IMR-90 (cell line): ENCODE data around the gene PIM3. TPM values are rescaled to one million over a fixed set of nuclear protein-coding genes. Genes with fewer than 3 reads are reported as not detected.
A peak's percentile ranks its signal among the peaks of the same experiment; 100 is the strongest.

Experiments used
- ATAC-seq: fragments of 200-7000 bp; cut with Tn5 transposase; 2 replicates; pipeline ENCODE4 v1.9.1; 2020; ENCODE audit warnings: low read depth, mild to moderate bottlenecking, moderate library complexity
- BruUV-seq: library from RNA; stranded (reverse); fragments of 400-500 nt; replicated peaks from 2 replicates; lab custom pipeline; 2021; lab: Mats Ljungman, UMichigan
- CTCF ChIA-PET: fragments of 300-600 bp; formaldehyde crosslinking; extraction: SDS; loops from one replicate; lab custom pipeline; 2021; ENCODE audit warnings: antibody characterized with exemption; lab: Yijun Ruan, JAX
- POLR2A ChIA-PET: fragments of 300-600 bp; sonication (Branson Sonifier 250); formaldehyde crosslinking; loops from one replicate; lab custom pipeline; 2022; ENCODE audit warnings: antibody characterized with exemption; ENCODE audit not compliant: unreplicated experiment; lab: Charles Lee
- DNase-seq: peaks from one replicate; pipeline ENCODE4 v3.0.0; 2013
- H2AFZ ChIP-seq: replicated peaks from 2 replicates; pipeline ENCODE3; 2013; ENCODE audit warnings: low read length, mild to moderate bottlenecking; ENCODE audit not compliant: poor library complexity
- H2AK5ac ChIP-seq: 2 replicates; pipeline ENCODE4 v1.6.1; 2013; ENCODE audit warnings: low read depth, low read length, inconsistent platforms
- H2AK9ac ChIP-seq: replicated peaks from 2 replicates; pipeline ENCODE3; 2013; ENCODE audit warnings: mild to moderate bottlenecking, low read depth, low read length, moderate library complexity; ENCODE audit not compliant: poor library complexity
- H2BK120ac ChIP-seq: 2 replicates; pipeline ENCODE4 v1.6.1; 2013; ENCODE audit warnings: low read depth, low read length, inconsistent platforms
- H2BK15ac ChIP-seq: 3 replicates; pipeline ENCODE4 v1.6.1; 2013; ENCODE audit warnings: low read depth, low read length, inconsistent platforms
- H2BK20ac ChIP-seq: 2 replicates; pipeline ENCODE4 v1.6.1; 2013; ENCODE audit warnings: low read depth, mild to moderate bottlenecking, inconsistent platforms, low read length, moderate library complexity
- H2BK5ac ChIP-seq: 2 replicates; pipeline ENCODE4 v1.6.1; 2013; ENCODE audit warnings: mild to moderate bottlenecking, low read depth, low read length, inconsistent platforms; ENCODE audit not compliant: poor library complexity, severe bottlenecking
- H3K14ac ChIP-seq: replicated peaks from 2 replicates; pipeline ENCODE4 v1.6.1; 2013; ENCODE audit warnings: low read depth, low read length, inconsistent platforms
- H3K18ac ChIP-seq: 2 replicates; pipeline ENCODE4 v1.6.1; 2013; ENCODE audit warnings: low read depth, low read length, control low read depth
- H3K23ac ChIP-seq: 2 replicates; pipeline ENCODE4 v1.6.1; 2013; ENCODE audit warnings: low read depth, low read length, inconsistent platforms
- H3K27ac ChIP-seq: 2 replicates; pipeline ENCODE4 v1.5.1; 2013; ENCODE audit warnings: mild to moderate bottlenecking, control low read depth, low read length; ENCODE audit not compliant: insufficient read depth
- H3K27me3 ChIP-seq: 2 replicates; pipeline ENCODE4 v1.6.1; 2013; ENCODE audit warnings: low read length; ENCODE audit not compliant: control insufficient read depth, insufficient read depth
- H3K36me3 ChIP-seq: 2 replicates; pipeline ENCODE4 v1.6.1; 2013; ENCODE audit warnings: low read length, mixed read lengths; ENCODE audit not compliant: control insufficient read depth, insufficient read depth
- H3K4ac ChIP-seq: 2 replicates; pipeline ENCODE4 v1.6.1; 2013; ENCODE audit warnings: low read depth, low read length, inconsistent platforms
- H3K4me1 ChIP-seq: 2 replicates; pipeline ENCODE4 v1.6.1; 2013; ENCODE audit warnings: low read length, mixed read lengths; ENCODE audit not compliant: control insufficient read depth, insufficient read depth
- H3K4me2 ChIP-seq: 2 replicates; pipeline ENCODE4 v1.6.1; 2013; ENCODE audit warnings: low read depth, mild to moderate bottlenecking, control low read depth, low read length, moderate library complexity
- H3K4me3 ChIP-seq: 2 replicates; pipeline ENCODE4 v1.5.1; 2013; ENCODE audit warnings: low read depth, mild to moderate bottlenecking, control low read depth, low read length, moderate library complexity; ENCODE audit not compliant: insufficient read depth
- H3K56ac ChIP-seq: 2 replicates; pipeline ENCODE4 v1.6.1; 2013; ENCODE audit warnings: low read length, inconsistent platforms; ENCODE audit not compliant: insufficient read depth; ENCODE audit errors: extremely low read depth
- H3K79me1 ChIP-seq, 2 experiments: 2 replicates each; pipeline ENCODE4 v1.6.1; 2013; ENCODE audit warnings: low read length in 2 of 2, inconsistent platforms in 1 of 2, low read depth in 1 of 2
- H3K9ac ChIP-seq: 2 replicates; pipeline ENCODE4 v1.6.1; 2013; ENCODE audit warnings: low read depth, low read length, control low read depth
- H3K9me1 ChIP-seq: 2 replicates; pipeline ENCODE4 v1.6.1; 2013; ENCODE audit warnings: low read length, inconsistent platforms; ENCODE audit not compliant: insufficient read depth
- H3K9me3 ChIP-seq: 2 replicates; pipeline ENCODE4 v1.6.1; 2013; ENCODE audit warnings: low read length; ENCODE audit not compliant: control insufficient read depth, insufficient read depth
- H4K20me1 ChIP-seq: 2 replicates; pipeline ENCODE4 v1.6.1; 2013; ENCODE audit warnings: low read length, inconsistent platforms; ENCODE audit not compliant: insufficient read depth
- H4K5ac ChIP-seq: 2 replicates; pipeline ENCODE4 v1.6.1; 2013; ENCODE audit warnings: mild to moderate bottlenecking, low read depth, low read length, control low read depth
- H4K8ac ChIP-seq, 2 experiments: 2 replicates each; pipeline ENCODE4 v1.6.1; 2013; ENCODE audit warnings: low read depth in 2 of 2, low read length in 2 of 2, control low read depth in 1 of 2, inconsistent platforms in 1 of 2
- H4K91ac ChIP-seq: 2 replicates; pipeline ENCODE4 v1.6.1; 2013; ENCODE audit warnings: low read depth, low read length, inconsistent platforms; ENCODE audit not compliant: insufficient read depth
- CHD1 ChIP-seq: IDR thresholded peaks from 2 replicates; pipeline ENCODE4 v1.6.1; 2012; ENCODE audit warnings: low read depth, low read length, improper control_type of control experiment
- MAFK ChIP-seq: IDR thresholded peaks from 2 replicates; pipeline ENCODE4 v1.6.1; 2012; ENCODE audit warnings: low read depth, low read length, improper control_type of control experiment
- MXI1 ChIP-seq: IDR thresholded peaks from 2 replicates; pipeline ENCODE4 v1.6.1; 2012; ENCODE audit warnings: low read depth, mild to moderate bottlenecking, low read length, moderate library complexity, borderline replicate concordance
- RCOR1 ChIP-seq: IDR thresholded peaks from 2 replicates; pipeline ENCODE4 v1.6.1; 2012; ENCODE audit warnings: mild to moderate bottlenecking, low read length, improper control_type of control experiment; ENCODE audit not compliant: insufficient replicate concordance
- WGBS, 2 experiments: methylation state at CpG; one replicate each; pipeline versions ENCODE4 v1.1.5 to v1.1.7; 2013; ENCODE audit warnings: missing lambda C conversion rate in 2 of 2; ENCODE audit not compliant: insufficient read length in 1 of 2; ENCODE audit errors: extremely low coverage in 2 of 2; 5-methylcytosine and 5-hydroxymethylcytosine counted together
- dilution Hi-C: fragments of 300-500 bp; cut with HindIII; formaldehyde crosslinking; loops from one replicate; pipeline ENCODE4 v1.14.3; 2018; ENCODE audit warnings: low sequenced_read_pairs; ENCODE audit not compliant: unreplicated experiment
- in situ Hi-C: fragments of 300-500 bp; cut with MboI; formaldehyde crosslinking; loops from 3 replicates; pipeline ENCODE4 v1.14.3; 2019; ENCODE audit warnings: low sequenced_read_pairs, inconsistent platforms, mixed read lengths
- intact Hi-C: fragments of 100-400 bp; cut with micrococcal nuclease; formaldehyde crosslinking; loops from 2 replicates; pipeline ENCODE4 v1.10.0; 2022
- polyA plus RNA-seq, 3 experiments: library from polyadenylated mRNA; depleted of rRNA; stranded (reverse); fragments of >200 nt; gene quantifications; 2 replicates each; pipeline ENCODE4 v1.2.3, GENCODE V29; 2012; ENCODE audit warnings: low replicate concordance in 1 of 3
- total RNA-seq: library from RNA; depleted of rRNA; stranded (reverse); fragments of >200 nt; gene quantifications from 2 replicates; pipeline ENCODE4 v1.2.3, GENCODE V29; 2012
- TF ChIP-seq, protein P1 (sequence below): fragments of 150-350 bp; IDR thresholded peaks from 2 replicates; pipeline ENCODE4 v1.6.1; 2016; ENCODE audit warnings: low read depth, mild to moderate bottlenecking, low read length, moderate library complexity, borderline replicate concordance
- TF ChIP-seq, protein P2 (sequence below): fragments of 150-350 bp; IDR thresholded peaks from 2 replicates; pipeline ENCODE4 v1.6.1; 2017; ENCODE audit warnings: mild to moderate bottlenecking, antibody characterized with exemption, low read length, low read depth

The PIM3 gene
- total and polyA plus RNA-seq, 2 of the 4 experiments (the other 2 are of a cell fraction) = 8.6 to 24.7 TPM

GRCh38 chr22:49997251-49997599 is 36.7 kb downstream of the PIM3 start:
- BruUV-seq = no TSS peak
- CTCF ChIA-PET = no interaction called here
- DNase-seq = no peak

More at GRCh38 chr22:49997251-49997599, 36.7 kb downstream of the PIM3 start:
- H3K27me3 ChIP-seq = peaks cover 14% of the 10 kb centered on the region; the same call in 1 of the 2 replicates
- ATAC-seq = no peak
- H4K8ac ChIP-seq = no peak overlapping the region
- no peak overlapping the region for H2BK5ac ChIP-seq
- H2AFZ ChIP-seq = peak overlapping the region; percentile 14
- in situ Hi-C loops = no loop called here
- no peak overlapping the region for H3K4me3 ChIP-seq
- H2AK9ac ChIP-seq = no peak overlapping the region
- no peak overlapping the region for H2AK5ac ChIP-seq
- H4K20me1 ChIP-seq = no peaks in the 10 kb centered on the region
- no peak overlapping the region for H3K4ac ChIP-seq
- no peak overlapping the region for H4K91ac ChIP-seq
- intact Hi-C loops = no loop called here
- peaks cover 4% of the 10 kb centered on the region; the same call in 1 of the 2 replicates for H3K9me1 ChIP-seq
- no peak overlapping the region for H3K14ac ChIP-seq
- dilution Hi-C loops = no loop called here
- H3K4me2 ChIP-seq = no peak overlapping the region
- no peak overlapping the region for H3K9ac ChIP-seq
- no peak overlapping the region for H3K56ac ChIP-seq
- no peaks in the 10 kb centered on the region for H3K79me1 ChIP-seq
- H3K23ac ChIP-seq = no peak overlapping the region
- H3K36me3 ChIP-seq = no peaks in the 10 kb centered on the region
- no CpG with 5 or more reads among the region's 12 CpGs for WGBS, 2 experiments
- no peak overlapping the region for H2BK120ac ChIP-seq
- no peak overlapping the region for H4K5ac ChIP-seq
- H2BK20ac ChIP-seq = no peak overlapping the region
- H3K27ac ChIP-seq = no peak overlapping the region
- peaks cover 2% of the 10 kb centered on the region; the same call in 1 of the 2 replicates for H3K4me1 ChIP-seq
- TF ChIP-seq CHD1 (no peak), RCOR1 (no peak), MAFK (no peak), MXI1 (no peak)
- TF ChIP-seq, protein P1, sequence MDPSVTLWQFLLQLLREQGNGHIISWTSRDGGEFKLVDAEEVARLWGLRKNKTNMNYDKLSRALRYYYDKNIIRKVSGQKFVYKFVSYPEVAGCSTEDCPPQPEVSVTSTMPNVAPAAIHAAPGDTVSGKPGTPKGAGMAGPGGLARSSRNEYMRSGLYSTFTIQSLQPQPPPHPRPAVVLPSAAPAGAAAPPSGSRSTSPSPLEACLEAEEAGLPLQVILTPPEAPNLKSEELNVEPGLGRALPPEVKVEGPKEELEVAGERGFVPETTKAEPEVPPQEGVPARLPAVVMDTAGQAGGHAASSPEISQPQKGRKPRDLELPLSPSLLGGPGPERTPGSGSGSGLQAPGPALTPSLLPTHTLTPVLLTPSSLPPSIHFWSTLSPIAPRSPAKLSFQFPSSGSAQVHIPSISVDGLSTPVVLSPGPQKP = no peak
- TF ChIP-seq, protein P2, sequence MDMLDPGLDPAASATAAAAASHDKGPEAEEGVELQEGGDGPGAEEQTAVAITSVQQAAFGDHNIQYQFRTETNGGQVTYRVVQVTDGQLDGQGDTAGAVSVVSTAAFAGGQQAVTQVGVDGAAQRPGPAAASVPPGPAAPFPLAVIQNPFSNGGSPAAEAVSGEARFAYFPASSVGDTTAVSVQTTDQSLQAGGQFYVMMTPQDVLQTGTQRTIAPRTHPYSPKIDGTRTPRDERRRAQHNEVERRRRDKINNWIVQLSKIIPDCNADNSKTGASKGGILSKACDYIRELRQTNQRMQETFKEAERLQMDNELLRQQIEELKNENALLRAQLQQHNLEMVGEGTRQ = no peak
- POLR2A ChIA-PET = no interaction called here
- H3K18ac ChIP-seq = no peak overlapping the region
- H3K9me3 ChIP-seq = no peaks in the 10 kb centered on the region; the same call in 1 of the 2 replicates
- no peak overlapping the region for H2BK15ac ChIP-seq
